Measurements from ENCODE around the gene TOM1. TPM values are rescaled to one million over a fixed set of nuclear protein-coding genes. Genes with fewer than 3 reads are reported as not detected.
A peak's percentile ranks its signal among the peaks of the same experiment; 100 is the strongest.

Gene TOM1
- total and polyA plus RNA-seq, 10 of the 15 experiments (the other 5 are each of a cell fraction or from before 2014, with no cell fraction given): 2.2 to 64.6 (median 40.3) TPM

DNA sequence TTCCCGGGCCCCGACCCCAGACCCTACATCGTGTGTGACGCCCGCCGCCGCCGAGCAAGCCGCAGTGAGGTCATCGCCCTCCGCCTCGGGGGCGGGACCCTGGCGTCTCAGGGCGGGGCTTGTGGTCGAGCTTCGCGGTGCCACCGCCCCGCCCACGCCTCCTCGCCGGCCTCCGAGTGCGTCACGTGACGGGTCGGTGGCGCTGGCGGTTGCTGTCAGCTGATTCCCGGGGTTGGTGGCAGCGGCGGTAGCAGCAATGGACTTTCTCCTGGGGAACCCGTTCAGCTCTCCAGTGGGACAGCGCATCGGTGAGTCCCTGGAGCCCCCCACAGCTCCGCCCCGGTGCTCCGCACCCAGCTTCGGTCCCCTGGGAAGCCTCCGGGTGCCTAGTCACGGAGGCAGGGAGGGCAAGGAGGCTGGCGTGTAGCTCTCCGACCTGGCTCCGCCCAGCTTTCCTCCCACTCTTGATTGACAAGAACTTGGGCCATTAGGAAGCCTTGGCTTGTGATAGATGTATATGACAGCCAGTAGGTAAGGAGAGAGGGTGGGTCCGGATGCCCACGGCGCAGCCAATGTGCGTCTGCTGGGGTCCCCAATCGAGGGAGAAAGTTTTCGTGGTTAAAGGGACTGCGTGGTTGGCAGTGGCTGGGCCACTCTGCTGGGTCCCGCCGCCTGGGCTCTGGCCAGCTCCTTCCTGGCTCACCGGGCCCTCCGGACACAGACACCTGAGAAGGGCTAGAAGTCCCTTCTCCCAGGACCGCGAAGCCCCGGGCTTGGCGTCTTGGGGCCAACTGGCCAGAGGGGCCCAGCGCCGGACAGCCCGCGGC, at the start of gene TOM1 (continued):
- TF ChIP-seq REST (IDR thresholded peaks at IDR 0.05; ENCODE audit: low read depth, low read length) (no peak), TARDBP (IDR thresholded peaks at IDR 0.05; ENCODE audit: borderline replicate concordance) (no peak), IKZF1 (conservative IDR thresholded peaks at IDR 0.05) (peak; percentile 86), RB1 (IDR thresholded peaks at IDR 0.05; ENCODE audit: borderline replicate concordance) (peak; percentile 76; the same call in 1 of the 2 replicates), ZNF217 (IDR thresholded peaks at IDR 0.05) (no peak), EGR1 (IDR thresholded peaks at IDR 0.05; ENCODE audit: borderline replicate concordance in 1 of 2, low read depth in 2 of 2, low read length in 2 of 2) (peak; percentile 29 to 98), TAF1 (IDR thresholded peaks at IDR 0.05; ENCODE audit: borderline replicate concordance, low read depth, low read length) (peak; percentile 27; the same call in 1 of the 2 replicates), NBN (IDR thresholded peaks at IDR 0.05) (peak; percentile 81; the same call in 1 of the 2 replicates), SMARCA5 (IDR thresholded peaks at IDR 0.05) (no peak), YBX1 (IDR thresholded peaks at IDR 0.05) (no peak), MXI1 (IDR thresholded peaks at IDR 0.05; ENCODE audit: low read depth, low read length) (no peak; the same call in 1 of the 2 replicates), TCF12 (IDR thresholded peaks at IDR 0.05; ENCODE audit: low read depth, low read length) (no peak; the same call in 1 of the 2 replicates), HCFC1 (IDR thresholded peaks at IDR 0.05; ENCODE audit: low read length) (peak; percentile 43), NR2F1 (conservative IDR thresholded peaks at IDR 0.05) (peak; percentile 82), HDAC2 (IDR thresholded peaks at IDR 0.05) (no peak), FOXK2 (IDR thresholded peaks at IDR 0.05) (peak; percentile 41; the same call in 1 of the 2 replicates), CBX3 (IDR thresholded peaks at IDR 0.05; ENCODE audit: borderline replicate concordance, low read depth) (no peak), POU2F2 (IDR thresholded peaks at IDR 0.05; ENCODE audit: borderline replicate concordance, low read depth, low read length) (peak; percentile 32; the same call in 1 of the 3 replicates), YY1 (IDR thresholded peaks at IDR 0.05; ENCODE audit: low read depth, low read length) (peak; percentile 18; the same call in 1 of the 2 replicates), SIN3A (IDR thresholded peaks at IDR 0.05; ENCODE audit: low read depth, low read length) (peak; percentile 63; the same call in 1 of the 2 replicates), BRCA1 (IDR thresholded peaks at IDR 0.05; ENCODE audit: low read depth, low read length) (no peak)
- TF ChIP-seq, protein P1, sequence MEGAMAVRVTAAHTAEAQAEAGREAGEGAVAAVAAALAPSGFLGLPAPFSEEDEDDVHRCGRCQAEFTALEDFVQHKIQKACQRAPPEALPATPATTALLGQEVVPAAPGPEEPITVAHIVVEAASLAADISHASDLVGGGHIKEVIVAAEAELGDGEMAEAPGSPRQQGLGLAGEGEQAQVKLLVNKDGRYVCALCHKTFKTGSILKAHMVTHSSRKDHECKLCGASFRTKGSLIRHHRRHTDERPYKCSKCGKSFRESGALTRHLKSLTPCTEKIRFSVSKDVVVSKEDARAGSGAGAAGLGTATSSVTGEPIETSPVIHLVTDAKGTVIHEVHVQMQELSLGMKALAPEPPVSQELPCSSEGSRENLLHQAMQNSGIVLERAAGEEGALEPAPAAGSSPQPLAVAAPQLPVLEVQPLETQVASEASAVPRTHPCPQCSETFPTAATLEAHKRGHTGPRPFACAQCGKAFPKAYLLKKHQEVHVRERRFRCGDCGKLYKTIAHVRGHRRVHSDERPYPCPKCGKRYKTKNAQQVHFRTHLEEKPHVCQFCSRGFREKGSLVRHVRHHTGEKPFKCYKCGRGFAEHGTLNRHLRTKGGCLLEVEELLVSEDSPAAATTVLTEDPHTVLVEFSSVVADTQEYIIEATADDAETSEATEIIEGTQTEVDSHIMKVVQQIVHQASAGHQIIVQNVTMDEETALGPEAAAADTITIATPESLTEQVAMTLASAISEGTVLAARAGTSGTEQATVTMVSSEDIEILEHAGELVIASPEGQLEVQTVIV (IDR thresholded peaks at IDR 0.05; ENCODE audit: borderline replicate concordance, partially characterized antibody): peak; percentile 51
- TF ChIP-seq, protein P2, sequence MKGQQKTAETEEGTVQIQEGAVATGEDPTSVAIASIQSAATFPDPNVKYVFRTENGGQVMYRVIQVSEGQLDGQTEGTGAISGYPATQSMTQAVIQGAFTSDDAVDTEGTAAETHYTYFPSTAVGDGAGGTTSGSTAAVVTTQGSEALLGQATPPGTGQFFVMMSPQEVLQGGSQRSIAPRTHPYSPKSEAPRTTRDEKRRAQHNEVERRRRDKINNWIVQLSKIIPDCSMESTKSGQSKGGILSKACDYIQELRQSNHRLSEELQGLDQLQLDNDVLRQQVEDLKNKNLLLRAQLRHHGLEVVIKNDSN (IDR thresholded peaks at IDR 0.05; ENCODE audit: borderline replicate concordance, extremely low read length, insufficient read depth, low read depth, low read length): peak; percentile 99

All from GM12878 (cell line).